HK-2 (cell line): ENCODE data around the gene TXNDC5.
A peak's percentile ranks its signal among the peaks of the same experiment; 100 is the strongest.
"Not testable (repeated sequence)": the region's sequence is repeated elsewhere in the genome, so short reads cannot be mapped to it uniquely, and the experiment has no call there.

Experiments
- DNase-seq: peaks from one replicate; pipeline ENCODE4 v3.0.0-alpha.2; 2018; ENCODE audit not compliant: unreplicated experiment

Gene TXNDC5

GRCh38 chr6:7914311-7914710 lies 3.7 kb upstream of the TXNDC5 start:
- DNase-seq: no peak

GRCh38 chr6:7912736-7913517 lies 2.3 kb upstream of the TXNDC5 start:
- no peak for DNase-seq

- no peak for DNase-seq
Observed at GRCh38 chr6:7912024-7912423, 1.4 kb upstream of the TXNDC5 start.

- no peak for DNase-seq
Observed at GRCh38 chr6:7911345-7911725, 747 bp upstream of the TXNDC5 start.

- no peak for DNase-seq
Observed at GRCh38 chr6:7910298-7910653, 312 bp downstream of the TXNDC5 start.

GRCh38 chr6:7909323-7910276 lies 988 bp downstream of the TXNDC5 start:
- DNase-seq: peak; percentile 60

- DNase-seq: no peak
Observed at GRCh38 chr6:7907159-7907558, 3.4 kb downstream of the TXNDC5 start.

- DNase-seq: no peak
Observed at GRCh38 chr6:7906741-7907140, 3.8 kb downstream of the TXNDC5 start.

GRCh38 chr6:7905416-7905815 lies 5.2 kb downstream of the TXNDC5 start:
- no peak for DNase-seq

- DNase-seq: no peak
Observed at GRCh38 chr6:7904654-7905319, 5.8 kb downstream of the TXNDC5 start.

- DNase-seq: no peak
Observed at GRCh38 chr6:7903673-7904072, 6.9 kb downstream of the TXNDC5 start.

GRCh38 chr6:7902867-7903266 lies 7.7 kb downstream of the TXNDC5 start:
- no peak for DNase-seq

GRCh38 chr6:7902221-7902620 lies 8.4 kb downstream of the TXNDC5 start:
- no peak for DNase-seq

- no peak for DNase-seq
Observed at GRCh38 chr6:7901780-7902179, 8.8 kb downstream of the TXNDC5 start.

- no peak for DNase-seq
Observed at GRCh38 chr6:7901056-7901455, 9.5 kb downstream of the TXNDC5 start.

- DNase-seq: no peak
Observed at GRCh38 chr6:7900621-7901020, 10.0 kb downstream of the TXNDC5 start.

GRCh38 chr6:7899889-7900213 lies 10.7 kb downstream of the TXNDC5 start:
- DNase-seq: no peak

GRCh38 chr6:7899101-7899888 lies 11.3 kb downstream of the TXNDC5 start:
- DNase-seq: peak; percentile 25

- not testable (repeated sequence) for DNase-seq
Observed at GRCh38 chr6:7898193-7898586, 12.4 kb downstream of the TXNDC5 start.

GRCh38 chr6:7897461-7898192 lies 13.0 kb downstream of the TXNDC5 start:
- DNase-seq: no peak

GRCh38 chr6:7896465-7896987 lies 14.1 kb downstream of the TXNDC5 start:
- DNase-seq: no peak
